Activated naive CD4-positive, alpha-beta T cell (primary cell): Measurements from ENCODE around the gene GDPD5.

Source experiments
- DNase-seq, 4 experiments: peaks; one replicate each; lab custom pipeline; 2025; lab: John Stamatoyannopoulos, UW

The GDPD5 gene

GRCh38 chr11:75492181-75492820 lies 33.4 kb downstream of the GDPD5 start:
- DNase-seq: peak in 2 of 4 experiments; percentile 16 to 44

GRCh38 chr11:75491465-75491864 lies 34.3 kb downstream of the GDPD5 start:
- no peak for DNase-seq

GRCh38 chr11:75490221-75491181 lies 35.2 kb downstream of the GDPD5 start:
- DNase-seq: no peak

- DNase-seq: no peak
These were observed 38.4 kb downstream of the GDPD5 start for GRCh38 chr11:75487365-75487764.

- no peak for DNase-seq
These were observed 40.0 kb downstream of the GDPD5 start for GRCh38 chr11:75485742-75486141.

GRCh38 chr11:75482931-75483469 lies 42.7 kb downstream of the GDPD5 start:
- DNase-seq: no peak

- no peak for DNase-seq
These were observed 43.7 kb downstream of the GDPD5 start for GRCh38 chr11:75481922-75482606.

GRCh38 chr11:75481223-75481921 lies 44.4 kb downstream of the GDPD5 start:
- DNase-seq: no peak

GRCh38 chr11:75480185-75481175 lies 45.3 kb downstream of the GDPD5 start:
- no peak for DNase-seq

- DNase-seq: no peak
These were observed 46.1 kb downstream of the GDPD5 start for GRCh38 chr11:75479597-75480145.

- no peak for DNase-seq
These were observed 46.8 kb downstream of the GDPD5 start for GRCh38 chr11:75478783-75479596.

GRCh38 chr11:75477614-75477935 lies 48.2 kb downstream of the GDPD5 start:
- DNase-seq: no peak

GRCh38 chr11:75476739-75477613 lies 48.8 kb downstream of the GDPD5 start:
- DNase-seq: no peak

GRCh38 chr11:75475767-75476650 lies 49.7 kb downstream of the GDPD5 start:
- DNase-seq: peak in 1 of 4 experiments; percentile 32

- DNase-seq: peak in 2 of 4 experiments; percentile 36 to 54
These were observed 50.6 kb downstream of the GDPD5 start for GRCh38 chr11:75474878-75475766.

GRCh38 chr11:75474240-75474639 lies 51.5 kb downstream of the GDPD5 start:
- no peak for DNase-seq
